Measurements from ENCODE around the gene METAP2.

DNA sequence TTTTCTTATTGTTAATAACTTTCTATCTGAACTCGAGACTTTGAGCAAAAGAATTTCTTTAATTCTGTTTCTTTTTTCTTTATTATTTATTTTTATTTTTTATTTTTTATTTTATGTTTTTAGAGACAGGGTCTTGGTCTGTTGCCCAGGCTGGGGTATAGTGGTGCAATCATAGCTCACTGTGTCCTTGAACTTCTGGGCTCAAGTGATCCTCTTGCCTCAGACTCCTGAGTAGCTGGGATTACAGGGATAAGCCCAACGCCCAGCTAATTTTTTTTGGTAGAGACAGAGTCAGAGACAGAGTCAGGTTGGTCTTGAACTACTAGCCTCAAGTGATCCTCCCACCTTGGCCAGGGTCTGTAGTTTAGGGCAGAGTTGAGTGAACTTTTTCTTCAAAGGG, 18.5 kb downstream of the METAP2 start:
- no peak for TF ChIP-seq POLR2AphosphoS5 (IDR thresholded peaks at IDR 0.05; ENCODE audit: low read depth, low read length)
- TF ChIP-seq TAF1 (IDR thresholded peaks at IDR 0.05; ENCODE audit: borderline replicate concordance, insufficient read depth, low read length) = no peak
- no peak for TF ChIP-seq SIN3A (IDR thresholded peaks at IDR 0.05; ENCODE audit: borderline replicate concordance, insufficient read depth, low read length)
- TF ChIP-seq, protein P1, sequence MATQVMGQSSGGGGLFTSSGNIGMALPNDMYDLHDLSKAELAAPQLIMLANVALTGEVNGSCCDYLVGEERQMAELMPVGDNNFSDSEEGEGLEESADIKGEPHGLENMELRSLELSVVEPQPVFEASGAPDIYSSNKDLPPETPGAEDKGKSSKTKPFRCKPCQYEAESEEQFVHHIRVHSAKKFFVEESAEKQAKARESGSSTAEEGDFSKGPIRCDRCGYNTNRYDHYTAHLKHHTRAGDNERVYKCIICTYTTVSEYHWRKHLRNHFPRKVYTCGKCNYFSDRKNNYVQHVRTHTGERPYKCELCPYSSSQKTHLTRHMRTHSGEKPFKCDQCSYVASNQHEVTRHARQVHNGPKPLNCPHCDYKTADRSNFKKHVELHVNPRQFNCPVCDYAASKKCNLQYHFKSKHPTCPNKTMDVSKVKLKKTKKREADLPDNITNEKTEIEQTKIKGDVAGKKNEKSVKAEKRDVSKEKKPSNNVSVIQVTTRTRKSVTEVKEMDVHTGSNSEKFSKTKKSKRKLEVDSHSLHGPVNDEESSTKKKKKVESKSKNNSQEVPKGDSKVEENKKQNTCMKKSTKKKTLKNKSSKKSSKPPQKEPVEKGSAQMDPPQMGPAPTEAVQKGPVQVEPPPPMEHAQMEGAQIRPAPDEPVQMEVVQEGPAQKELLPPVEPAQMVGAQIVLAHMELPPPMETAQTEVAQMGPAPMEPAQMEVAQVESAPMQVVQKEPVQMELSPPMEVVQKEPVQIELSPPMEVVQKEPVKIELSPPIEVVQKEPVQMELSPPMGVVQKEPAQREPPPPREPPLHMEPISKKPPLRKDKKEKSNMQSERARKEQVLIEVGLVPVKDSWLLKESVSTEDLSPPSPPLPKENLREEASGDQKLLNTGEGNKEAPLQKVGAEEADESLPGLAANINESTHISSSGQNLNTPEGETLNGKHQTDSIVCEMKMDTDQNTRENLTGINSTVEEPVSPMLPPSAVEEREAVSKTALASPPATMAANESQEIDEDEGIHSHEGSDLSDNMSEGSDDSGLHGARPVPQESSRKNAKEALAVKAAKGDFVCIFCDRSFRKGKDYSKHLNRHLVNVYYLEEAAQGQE (IDR thresholded peaks at IDR 0.05; ENCODE audit: insufficient read depth in 1 of 2, low read depth in 2 of 2, low read length in 2 of 2) = no peak
